ENCODE results near the gene CCDC9B.

CCDC9B gene

DNA sequence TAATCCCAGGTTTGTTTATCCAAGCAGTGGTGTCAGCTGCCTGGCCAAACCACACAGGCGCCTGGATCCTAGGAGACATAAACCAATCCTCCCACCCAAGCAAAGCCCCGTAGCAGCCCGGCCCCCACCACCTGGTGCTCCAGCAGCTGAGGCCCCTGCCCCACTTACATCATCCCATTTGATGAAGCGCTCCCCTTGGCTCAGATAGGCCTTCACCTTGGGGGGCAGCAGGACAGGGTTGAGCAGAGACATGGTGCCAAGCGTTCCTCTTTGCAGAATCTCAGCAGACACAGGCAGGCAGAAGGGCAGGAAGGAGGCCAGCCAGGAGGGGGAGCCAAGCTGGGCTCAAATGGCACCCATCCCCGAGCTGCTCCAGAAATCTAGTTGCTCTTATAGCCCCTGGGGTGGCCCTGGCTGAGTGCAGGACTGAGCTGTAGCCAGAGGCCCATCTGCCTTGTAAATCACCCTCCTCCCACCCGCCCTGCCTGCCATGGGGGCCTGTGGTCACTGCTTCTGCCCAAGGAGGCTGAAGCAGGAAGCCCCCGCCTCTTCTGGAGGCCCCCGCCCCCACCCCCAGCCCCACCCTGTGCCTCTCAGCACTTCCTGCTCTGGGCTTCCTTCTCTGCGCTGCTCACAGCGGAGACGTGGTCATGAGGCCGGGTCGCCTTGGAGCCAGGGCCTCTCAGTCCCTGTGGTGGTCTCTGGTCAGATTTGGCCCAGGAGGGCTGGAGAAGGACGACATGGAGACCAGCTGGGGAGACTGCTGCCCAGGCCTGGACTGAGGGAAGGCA, 33.1 kb downstream of the CCDC9B start, which contains the start of gene PLCB2:
Gene PLCB2, minus strand, starts transcription at position 515 of the 791 bp plus-strand sequence. Its CDS starts 263 bp downstream, at position 252.
- DNase-seq (ENCODE audit: low spot score) = no peak

- DNase-seq (ENCODE audit: low spot score) = no peak
Measured at GRCh38 chr15:40306908-40307307, 33.8 kb downstream of the CCDC9B start.

- DNase-seq (ENCODE audit: low spot score) = no peak
Measured at GRCh38 chr15:40306371-40306770, 34.4 kb downstream of the CCDC9B start.

- no peak for DNase-seq (ENCODE audit: low spot score)
Measured at GRCh38 chr15:40305281-40305680, 35.5 kb downstream of the CCDC9B start.

GRCh38 chr15:40303576-40303975, 37.2 kb downstream of the CCDC9B start:
- DNase-seq (ENCODE audit: low spot score) = no peak

GRCh38 chr15:40302981-40303380, 37.8 kb downstream of the CCDC9B start:
- DNase-seq (ENCODE audit: low spot score) = no peak

DNA sequence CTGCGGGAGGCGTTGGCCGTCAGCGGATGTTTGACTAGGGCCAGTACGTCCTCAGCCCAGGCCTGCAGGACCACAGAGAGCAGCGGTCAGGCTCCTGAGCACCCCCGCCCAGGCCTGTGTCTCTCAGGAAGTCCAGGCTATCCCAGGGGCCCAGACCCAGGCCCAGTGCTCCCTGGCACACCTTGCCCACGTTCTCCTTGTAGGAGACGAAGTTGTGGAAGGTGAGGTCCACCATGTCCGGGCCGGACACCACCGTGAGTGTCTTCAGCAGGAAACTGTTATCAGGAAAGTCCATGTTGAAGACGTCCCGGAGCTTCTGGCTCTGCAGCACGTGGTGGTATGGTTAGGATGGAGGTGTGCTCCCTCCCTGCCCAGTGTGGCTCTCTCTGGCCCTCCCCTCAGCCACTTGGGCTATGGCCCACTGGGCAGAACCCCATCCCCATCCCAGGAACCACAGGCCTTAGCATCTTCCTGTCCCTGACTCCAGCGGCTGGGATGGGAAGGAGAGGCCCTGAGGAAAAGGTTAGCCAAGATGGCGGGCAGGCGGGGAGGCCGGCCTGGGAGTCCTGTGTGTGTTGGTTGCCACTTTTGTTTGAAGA, 38.4 kb downstream of the CCDC9B start:
- DNase-seq (ENCODE audit: low spot score) = no peak

GRCh38 chr15:40301467-40302179, 39.1 kb downstream of the CCDC9B start:
- DNase-seq (ENCODE audit: low spot score) = no peak

DNA sequence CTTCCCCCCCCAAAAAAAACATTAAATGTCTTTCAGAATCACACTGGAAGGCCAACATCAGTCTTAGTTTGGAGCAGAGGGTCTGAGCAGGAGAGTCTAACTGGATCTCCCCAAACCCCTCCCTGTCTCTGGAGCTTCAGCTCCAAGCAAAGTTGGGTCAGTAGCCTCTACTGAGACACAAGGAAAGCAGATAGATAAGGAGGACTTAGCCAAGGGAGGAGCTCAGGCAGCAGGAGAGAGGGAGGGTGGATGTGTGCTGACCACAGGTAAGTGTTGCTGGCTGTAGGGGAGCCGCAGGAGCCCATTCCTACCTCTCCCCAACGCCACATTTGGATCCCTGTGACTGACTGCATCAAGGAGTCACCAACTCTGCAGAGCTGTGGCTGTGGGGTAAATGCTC, 40.0 kb downstream of the CCDC9B start:
- DNase-seq (ENCODE audit: low spot score) = no peak

DNA sequence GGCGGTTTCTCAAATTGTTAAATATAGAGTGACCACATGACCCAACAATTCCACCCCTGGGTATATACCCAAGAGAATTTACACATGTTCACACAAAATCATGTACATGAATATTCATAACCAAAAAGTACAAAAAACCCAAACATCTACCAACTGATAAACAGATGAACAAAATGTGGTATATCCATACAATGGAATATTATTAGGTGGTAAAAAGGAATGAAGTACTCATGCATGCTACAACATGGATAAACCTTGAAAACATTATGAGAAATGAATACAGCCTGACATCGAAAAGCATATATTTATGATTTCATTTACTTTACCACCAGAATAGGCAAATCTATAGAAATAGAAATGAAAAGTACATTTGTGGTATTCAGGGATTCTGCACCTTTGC, 40.4 kb downstream of the CCDC9B start:
- no peak for DNase-seq (ENCODE audit: low spot score)

DNA sequence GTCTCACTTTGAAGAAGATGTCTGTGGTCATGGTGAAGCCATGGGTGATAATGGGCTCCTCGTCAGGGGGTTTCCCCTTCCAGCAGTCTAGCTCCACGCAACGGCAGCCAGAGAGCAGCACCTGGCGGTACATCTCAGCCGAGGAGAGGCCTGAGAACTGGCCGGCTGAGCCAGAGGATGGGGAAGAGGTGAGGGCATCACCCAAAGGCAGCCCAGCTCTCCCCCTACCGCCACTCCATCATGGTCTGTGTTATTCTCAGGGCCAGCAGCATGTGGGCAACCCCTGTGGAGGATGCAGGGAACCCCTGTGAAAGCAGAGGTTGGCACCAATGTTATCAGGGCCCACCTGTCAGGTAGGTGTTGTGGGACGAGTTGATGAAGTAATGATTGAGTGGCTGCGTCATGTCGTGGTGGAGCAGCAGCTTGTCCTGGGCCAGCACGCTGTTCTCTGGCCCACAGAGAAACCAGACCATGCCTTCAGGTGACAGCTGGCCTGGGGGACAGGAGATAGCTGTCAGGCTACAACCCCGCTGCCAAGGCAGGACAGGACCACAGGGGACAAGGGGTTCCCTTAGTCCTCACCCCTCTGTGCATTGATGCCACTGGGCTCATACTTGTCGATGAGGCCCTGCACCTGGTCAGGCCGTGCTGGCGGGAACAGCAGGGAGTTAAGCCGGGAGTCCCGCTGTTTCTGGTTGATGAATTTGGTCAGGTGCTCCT, 42.4 kb downstream of the CCDC9B start:
- DNase-seq (ENCODE audit: low spot score) = no peak

GRCh38 chr15:40297356-40297755, 43.4 kb downstream of the CCDC9B start:
- no peak for DNase-seq (ENCODE audit: low spot score)

- DNase-seq (ENCODE audit: low spot score) = no peak
Measured at GRCh38 chr15:40296561-40297230, 44.0 kb downstream of the CCDC9B start.

DNA sequence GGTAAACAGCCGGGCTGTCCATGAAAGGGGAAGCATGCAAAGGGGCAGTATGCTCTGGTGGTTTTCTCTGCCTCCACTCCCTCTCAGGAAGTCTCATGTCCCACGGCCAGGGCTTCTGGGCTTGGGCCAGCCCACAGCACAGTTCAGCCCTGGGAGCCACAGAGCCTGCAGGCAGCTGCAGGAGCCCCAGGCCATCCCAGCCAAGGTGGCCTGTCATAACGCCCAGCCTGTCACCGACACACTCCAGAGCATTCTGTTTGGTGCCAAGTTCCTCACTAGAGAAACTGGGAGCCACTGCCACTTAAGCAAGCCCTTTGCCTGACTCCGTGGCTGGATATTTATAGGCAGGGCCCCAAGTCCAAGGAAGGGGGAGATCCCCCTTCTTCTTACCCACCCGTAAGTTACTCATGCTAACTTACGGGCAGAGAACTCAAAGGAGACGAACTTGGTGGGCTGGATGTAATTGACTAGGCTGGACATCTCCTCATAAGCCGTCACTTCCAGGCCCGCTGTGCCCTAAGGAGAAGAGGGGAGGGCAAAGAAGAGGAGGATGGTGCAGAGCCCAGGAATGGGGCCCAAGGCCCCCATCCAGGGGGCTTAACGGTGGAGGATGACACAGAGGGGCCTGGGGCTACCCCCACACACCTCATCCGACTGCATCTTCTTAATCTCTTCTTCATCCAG, 44.7 kb downstream of the CCDC9B start:
- DNase-seq (ENCODE audit: low spot score) = no peak

GRCh38 chr15:40295297-40295696, 45.4 kb downstream of the CCDC9B start:
- DNase-seq (ENCODE audit: low spot score) = no peak

DNA sequence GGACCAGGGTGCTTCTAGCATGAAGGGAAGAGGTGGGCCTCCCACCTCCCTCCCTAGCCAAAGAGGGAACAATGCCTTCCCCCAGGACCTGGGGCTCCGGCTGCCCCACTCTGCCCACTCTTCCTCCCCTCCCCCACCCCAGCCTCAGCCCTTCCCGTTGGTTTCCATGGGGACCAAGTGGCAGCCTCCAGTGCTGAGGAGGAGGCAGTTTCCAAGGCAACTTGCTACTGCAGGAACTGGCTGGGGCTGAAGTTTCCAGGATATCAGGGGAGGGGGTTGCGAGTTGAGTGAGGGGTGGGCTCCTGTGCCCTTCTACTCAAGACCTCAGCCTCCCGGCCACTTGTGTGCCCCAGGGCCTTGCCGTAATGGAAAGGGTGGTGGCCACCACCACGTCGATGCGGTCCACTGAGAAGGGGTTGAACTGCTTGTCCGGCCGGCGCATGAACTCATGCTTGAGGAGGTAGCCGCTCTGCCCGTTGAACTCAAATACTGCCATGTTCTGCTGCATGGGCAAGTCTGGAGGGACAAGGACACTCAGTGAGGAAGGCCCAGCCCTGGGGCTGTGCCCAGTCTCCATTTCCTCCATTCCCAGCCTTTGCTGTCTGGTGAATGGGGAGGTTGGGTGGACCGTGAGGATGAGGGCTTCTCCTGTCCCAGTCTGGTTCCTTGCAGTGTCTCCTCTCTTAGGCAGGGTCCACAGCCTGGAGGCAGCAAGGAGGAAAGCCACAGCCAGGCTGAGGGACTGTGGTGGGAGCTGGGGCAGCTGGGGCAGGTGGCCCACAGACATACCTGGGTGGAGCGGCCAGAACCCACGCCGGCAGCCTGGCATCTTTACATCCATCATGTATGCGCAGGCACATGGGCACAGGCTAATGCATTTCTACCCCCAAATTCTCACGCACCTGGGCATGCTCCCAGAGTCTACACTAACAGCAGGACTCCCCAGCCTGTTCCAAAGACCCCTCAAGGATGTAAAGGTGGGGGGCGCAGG, 46.5 kb downstream of the CCDC9B start:
- no peak for DNase-seq (ENCODE audit: low spot score)

DNA sequence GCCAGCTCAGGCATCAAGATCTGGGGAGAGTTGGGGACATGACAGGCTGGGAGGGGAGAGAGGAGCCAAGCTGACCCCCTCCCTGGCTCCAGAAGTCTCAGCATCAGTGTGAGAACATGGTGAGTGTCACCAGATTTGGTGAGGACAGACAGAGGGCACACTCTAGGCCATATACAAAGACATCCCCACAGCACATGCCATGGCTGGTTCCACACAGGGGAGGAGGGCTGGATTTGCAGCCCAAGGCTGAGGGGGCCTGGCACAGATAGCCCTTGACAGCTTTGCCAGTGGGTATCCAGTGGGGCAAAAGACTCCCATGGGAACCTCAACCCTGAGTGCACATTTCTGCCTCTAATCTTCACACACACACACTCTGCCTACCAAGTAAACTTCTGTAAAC, 47.7 kb downstream of the CCDC9B start:
- DNase-seq (ENCODE audit: low spot score) = no peak

GRCh38 chr15:40292246-40292645, 48.5 kb downstream of the CCDC9B start:
- no peak for DNase-seq (ENCODE audit: low spot score)

- DNase-seq (ENCODE audit: low spot score) = peak; percentile 74
Measured at GRCh38 chr15:40290918-40291574, 49.7 kb downstream of the CCDC9B start.
